Measurements from ENCODE around the gene UROS.

DNA sequence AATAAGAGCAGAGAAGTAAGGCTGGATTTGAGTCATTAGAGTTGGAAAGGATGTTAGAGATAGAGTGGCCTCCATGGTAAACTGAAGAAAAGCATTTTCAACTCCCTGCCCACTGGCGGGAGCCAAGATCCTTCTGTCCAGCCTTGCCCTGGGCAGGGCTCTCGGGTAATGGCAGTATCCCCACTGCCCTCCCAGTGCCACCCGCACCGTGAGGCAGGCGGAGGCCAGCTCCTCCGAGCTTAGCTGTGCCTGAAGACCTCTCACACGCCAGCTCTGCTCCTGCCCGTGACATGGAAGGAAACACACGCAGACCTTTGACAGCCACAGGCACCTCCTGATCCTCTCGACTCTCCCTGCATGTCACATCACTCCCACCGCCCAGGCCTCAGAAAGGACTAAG lies 22.6 kb upstream of the UROS start:
- TF ChIP-seq, protein P1, sequence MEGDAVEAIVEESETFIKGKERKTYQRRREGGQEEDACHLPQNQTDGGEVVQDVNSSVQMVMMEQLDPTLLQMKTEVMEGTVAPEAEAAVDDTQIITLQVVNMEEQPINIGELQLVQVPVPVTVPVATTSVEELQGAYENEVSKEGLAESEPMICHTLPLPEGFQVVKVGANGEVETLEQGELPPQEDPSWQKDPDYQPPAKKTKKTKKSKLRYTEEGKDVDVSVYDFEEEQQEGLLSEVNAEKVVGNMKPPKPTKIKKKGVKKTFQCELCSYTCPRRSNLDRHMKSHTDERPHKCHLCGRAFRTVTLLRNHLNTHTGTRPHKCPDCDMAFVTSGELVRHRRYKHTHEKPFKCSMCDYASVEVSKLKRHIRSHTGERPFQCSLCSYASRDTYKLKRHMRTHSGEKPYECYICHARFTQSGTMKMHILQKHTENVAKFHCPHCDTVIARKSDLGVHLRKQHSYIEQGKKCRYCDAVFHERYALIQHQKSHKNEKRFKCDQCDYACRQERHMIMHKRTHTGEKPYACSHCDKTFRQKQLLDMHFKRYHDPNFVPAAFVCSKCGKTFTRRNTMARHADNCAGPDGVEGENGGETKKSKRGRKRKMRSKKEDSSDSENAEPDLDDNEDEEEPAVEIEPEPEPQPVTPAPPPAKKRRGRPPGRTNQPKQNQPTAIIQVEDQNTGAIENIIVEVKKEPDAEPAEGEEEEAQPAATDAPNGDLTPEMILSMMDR (IDR thresholded peaks at IDR 0.05; ENCODE audit: extremely low read depth in 1 of 2, insufficient read depth in 1 of 2, low read depth in 1 of 2, low read length in 2 of 2): no peak
- TF ChIP-seq MYC (IDR thresholded peaks at IDR 0.05; ENCODE audit: low read depth, low read length): no peak

All from endothelial cell of umbilical vein (primary cell).